HepG2 (cell line): ENCODE measurements around the gene NKX2-2.

Experiments used
- ATF3 ChIP-seq: sonication (generic); formaldehyde crosslinking; IDR thresholded peaks from 2 replicates; pipeline ENCODE4 v1.4.0; 2020; ENCODE audit warnings: missing genetic modification reagents
- CCAR2 ChIP-seq: fragments of 200-400 bp; formaldehyde crosslinking; optimal IDR thresholded peaks from 2 replicates; pipeline ENCODE3; 2018; ENCODE audit warnings: low read depth, mild to moderate bottlenecking, low read length, moderate library complexity
- SIN3A ChIP-seq: IDR thresholded peaks from 2 replicates; pipeline ENCODE4 v1.6.1; 2011; ENCODE audit warnings: low read depth, mild to moderate bottlenecking, control low read depth, low read length, borderline replicate concordance
- ZNF281 ChIP-seq: sonication (generic); formaldehyde crosslinking; IDR thresholded peaks from 2 replicates; pipeline ENCODE4 v1.4.0; 2020; ENCODE audit warnings: missing genetic modification reagents, borderline replicate concordance

- TF ChIP-seq ZNF281 (CRISPR knock-in tag) (no peak), SIN3A (no peak), CCAR2 (no peak), ATF3 (CRISPR knock-in tag) (no peak)
These were observed 20.6 kb upstream of the NKX2-2 start for GRCh38 chr20:21534453-21534852.
